SK-N-SH treated with all-trans-retinoic acid at 6 μM for 48 hours (cell line): ENCODE measurements around the gene TLCD2.
"Not testable (repeated sequence)": the region's sequence is repeated elsewhere in the genome, so short reads cannot be mapped to it uniquely, and the experiment has no call there.

Source experiments
- ATAC-seq: fragments of 200-7000 bp; cut with Tn5 transposase; 3 replicates; pipeline ENCODE4 v1.9.1; 2020; ENCODE audit warnings: mild to moderate bottlenecking, moderate library complexity
- ARNTL ChIP-seq: fragments of 450-650 bp; formaldehyde crosslinking; IDR thresholded peaks from 2 replicates; pipeline ENCODE4 v1.5.0; 2020; ENCODE audit warnings: low read depth, mild to moderate bottlenecking, moderate library complexity, borderline replicate concordance
- BACH2 ChIP-seq: fragments of 250-450 bp; sonication (Bioruptor Pico); IDR thresholded peaks from 2 replicates; pipeline ENCODE4 v1.9.0; 2021; ENCODE audit warnings: mild to moderate bottlenecking, borderline replicate concordance
- CSDC2 ChIP-seq: fragments of 250-450 bp; sonication (Bioruptor Pico); IDR thresholded peaks from 2 replicates; pipeline ENCODE4 v1.5.0; 2020; ENCODE audit warnings: mild to moderate bottlenecking, moderate library complexity
- ESRRG ChIP-seq: fragments of 250-450 bp; sonication (Bioruptor Pico); IDR thresholded peaks from 2 replicates; pipeline ENCODE4 v1.6.1; 2021; ENCODE audit warnings: mild to moderate bottlenecking
- GLIS3 ChIP-seq: fragments of 250-450 bp; sonication (Bioruptor Pico); IDR thresholded peaks from 2 replicates; pipeline ENCODE4 v1.5.0; 2020; ENCODE audit warnings: mild to moderate bottlenecking, moderate library complexity
- ISL1 ChIP-seq: fragments of 250-450 bp; sonication (Bioruptor Pico); IDR thresholded peaks from 2 replicates; pipeline ENCODE4 v2.1.2; 2022; ENCODE audit warnings: mild to moderate bottlenecking, moderate library complexity
- OSR1 ChIP-seq: fragments of 250-450 bp; sonication (Bioruptor Pico); IDR thresholded peaks from 2 replicates; pipeline ENCODE4 v1.8.0; 2022; ENCODE audit warnings: moderate library complexity, mild to moderate bottlenecking, inconsistent platforms
- PPARA ChIP-seq: fragments of 250-450 bp; sonication (Bioruptor Pico); IDR thresholded peaks from 2 replicates; pipeline ENCODE4 v1.5.0; 2020; ENCODE audit warnings: mild to moderate bottlenecking, borderline replicate concordance
- RARB ChIP-seq: fragments of 250-450 bp; sonication (Bioruptor Pico); IDR thresholded peaks from 2 replicates; pipeline ENCODE4 v1.8.0; 2021; ENCODE audit warnings: mild to moderate bottlenecking, moderate library complexity
- SNAI2 ChIP-seq: fragments of 250-450 bp; sonication (Bioruptor Pico); IDR thresholded peaks from 2 replicates; pipeline ENCODE4 v1.5.0; 2020; ENCODE audit warnings: mild to moderate bottlenecking, moderate library complexity
- TCF4 ChIP-seq: fragments of 250-450 bp; sonication (Bioruptor Pico); IDR thresholded peaks from 2 replicates; pipeline ENCODE4 v1.8.0; 2021; ENCODE audit warnings: mild to moderate bottlenecking, moderate library complexity, borderline replicate concordance
- TOX ChIP-seq: fragments of 250-450 bp; sonication (Bioruptor Pico); IDR thresholded peaks from 2 replicates; pipeline ENCODE4 v1.8.0; 2021; ENCODE audit warnings: mild to moderate bottlenecking, moderate library complexity, borderline replicate concordance
- ZC3H10 ChIP-seq: fragments of 250-450 bp; sonication (Bioruptor Pico); IDR thresholded peaks from 2 replicates; pipeline ENCODE4 v1.5.1; 2021; ENCODE audit warnings: mild to moderate bottlenecking, moderate library complexity
- ZFP3 ChIP-seq: fragments of 250-450 bp; sonication (Bioruptor Pico); IDR thresholded peaks from 2 replicates; pipeline ENCODE4 v1.5.0; 2020; ENCODE audit warnings: mild to moderate bottlenecking, moderate library complexity
- ZFP30 ChIP-seq: fragments of 450-650 bp; formaldehyde crosslinking; IDR thresholded peaks from 2 replicates; pipeline ENCODE4 v1.5.0; 2022; ENCODE audit warnings: mild to moderate bottlenecking, moderate library complexity
- ZNF565 ChIP-seq: fragments of 450-650 bp; formaldehyde crosslinking; conservative IDR thresholded peaks from 2 replicates; pipeline ENCODE4 v1.5.0; 2020; ENCODE audit warnings: low read depth, mild to moderate bottlenecking, moderate library complexity
- ZNF70 ChIP-seq: fragments of 450-650 bp; formaldehyde crosslinking; IDR thresholded peaks from 2 replicates; pipeline ENCODE4 v1.5.0; 2020; ENCODE audit warnings: mild to moderate bottlenecking, moderate library complexity
- ZNF8 ChIP-seq: fragments of 450-650 bp; formaldehyde crosslinking; IDR thresholded peaks from 2 replicates; pipeline ENCODE4 v1.5.0; 2020; ENCODE audit warnings: mild to moderate bottlenecking, moderate library complexity
- TF ChIP-seq, protein P1 (sequence below): fragments of 250-450 bp; sonication (Bioruptor Pico); IDR thresholded peaks from 2 replicates; pipeline ENCODE4 v1.5.0; 2020; ENCODE audit warnings: mild to moderate bottlenecking, moderate library complexity
- TF ChIP-seq, protein P2 (sequence below): fragments of 250-450 bp; sonication (Bioruptor Pico); IDR thresholded peaks from 2 replicates; pipeline ENCODE4 v1.8.0; 2021; ENCODE audit warnings: low read depth, mild to moderate bottlenecking, moderate library complexity, borderline replicate concordance
- TF ChIP-seq, protein P3 (sequence below): fragments of 250-450 bp; sonication (Bioruptor Pico); IDR thresholded peaks from 2 replicates; pipeline ENCODE4 v1.5.1; 2020; ENCODE audit warnings: low read depth, mild to moderate bottlenecking, moderate library complexity
- TF ChIP-seq, protein P4 (sequence below): fragments of 250-450 bp; sonication (Bioruptor Pico); IDR thresholded peaks from 2 replicates; pipeline ENCODE4 v1.8.0; 2020; ENCODE audit warnings: mild to moderate bottlenecking, moderate library complexity, borderline replicate concordance

TLCD2 gene

DNA sequence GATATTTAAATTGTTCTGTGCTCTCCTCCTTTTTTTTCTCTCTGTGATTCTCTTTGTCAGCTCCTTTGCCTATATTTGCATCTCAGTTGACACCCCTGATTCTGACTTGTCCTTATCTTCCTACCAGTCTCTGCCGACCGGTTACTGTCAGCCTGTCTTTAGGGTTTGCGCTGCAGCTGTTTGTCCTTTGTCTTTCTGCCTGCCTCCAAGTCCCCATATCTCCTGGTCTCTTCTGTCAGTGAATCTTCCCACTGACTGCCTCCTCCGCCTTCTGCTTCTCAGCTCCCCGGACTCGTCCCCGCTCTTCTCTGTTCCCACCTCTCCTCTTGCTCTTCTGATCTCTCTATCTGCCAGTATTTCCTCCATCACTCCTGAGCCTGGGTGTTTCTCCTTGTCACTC, 5.2 kb downstream of the TLCD2 start (continued):
- TF ChIP-seq, protein P1, sequence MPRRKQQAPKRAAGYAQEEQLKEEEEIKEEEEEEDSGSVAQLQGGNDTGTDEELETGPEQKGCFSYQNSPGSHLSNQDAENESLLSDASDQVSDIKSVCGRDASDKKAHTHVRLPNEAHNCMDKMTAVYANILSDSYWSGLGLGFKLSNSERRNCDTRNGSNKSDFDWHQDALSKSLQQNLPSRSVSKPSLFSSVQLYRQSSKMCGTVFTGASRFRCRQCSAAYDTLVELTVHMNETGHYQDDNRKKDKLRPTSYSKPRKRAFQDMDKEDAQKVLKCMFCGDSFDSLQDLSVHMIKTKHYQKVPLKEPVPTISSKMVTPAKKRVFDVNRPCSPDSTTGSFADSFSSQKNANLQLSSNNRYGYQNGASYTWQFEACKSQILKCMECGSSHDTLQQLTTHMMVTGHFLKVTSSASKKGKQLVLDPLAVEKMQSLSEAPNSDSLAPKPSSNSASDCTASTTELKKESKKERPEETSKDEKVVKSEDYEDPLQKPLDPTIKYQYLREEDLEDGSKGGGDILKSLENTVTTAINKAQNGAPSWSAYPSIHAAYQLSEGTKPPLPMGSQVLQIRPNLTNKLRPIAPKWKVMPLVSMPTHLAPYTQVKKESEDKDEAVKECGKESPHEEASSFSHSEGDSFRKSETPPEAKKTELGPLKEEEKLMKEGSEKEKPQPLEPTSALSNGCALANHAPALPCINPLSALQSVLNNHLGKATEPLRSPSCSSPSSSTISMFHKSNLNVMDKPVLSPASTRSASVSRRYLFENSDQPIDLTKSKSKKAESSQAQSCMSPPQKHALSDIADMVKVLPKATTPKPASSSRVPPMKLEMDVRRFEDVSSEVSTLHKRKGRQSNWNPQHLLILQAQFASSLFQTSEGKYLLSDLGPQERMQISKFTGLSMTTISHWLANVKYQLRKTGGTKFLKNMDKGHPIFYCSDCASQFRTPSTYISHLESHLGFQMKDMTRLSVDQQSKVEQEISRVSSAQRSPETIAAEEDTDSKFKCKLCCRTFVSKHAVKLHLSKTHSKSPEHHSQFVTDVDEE (CRISPR knock-in tag) = no peak
- no peak for TF ChIP-seq GLIS3
- no peak for TF ChIP-seq TCF4 (CRISPR knock-in tag)
- TF ChIP-seq ZFP3 (CRISPR knock-in tag) = no peak
- no peak for TF ChIP-seq RARB
- TF ChIP-seq, all 23 proteins: peak for 0

DNA sequence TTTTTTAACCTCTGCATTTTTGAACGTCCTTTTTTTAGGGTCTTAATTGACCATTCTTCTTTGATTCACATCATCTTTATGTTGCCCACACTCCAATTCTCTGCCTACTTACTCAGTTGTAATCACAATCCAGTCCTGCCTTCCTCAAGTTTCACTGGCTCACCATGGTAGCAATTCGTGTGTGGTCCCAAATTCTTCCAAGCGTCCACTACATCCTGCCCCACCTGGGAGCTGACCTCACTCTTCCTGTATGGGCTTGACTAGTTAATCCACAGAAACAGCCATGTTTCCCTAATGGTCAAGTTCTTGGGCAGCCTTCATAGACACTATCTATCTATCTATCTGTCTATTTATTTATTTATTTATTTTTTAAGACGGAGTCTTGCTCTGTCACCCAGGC, 7.1 kb downstream of the TLCD2 start:
- ATAC-seq = no peak
- TF ChIP-seq RARB (no peak), BACH2 (CRISPR knock-in tag) (no peak), ZC3H10 (no peak), OSR1 (CRISPR knock-in tag) (no peak), ISL1 (CRISPR knock-in tag) (no peak), ZNF70 (no peak), GLIS3 (no peak), ESRRG (CRISPR knock-in tag) (no peak), ZFP30 (CRISPR knock-in tag) (no peak), ZFP3 (CRISPR knock-in tag) (no peak), TCF4 (CRISPR knock-in tag) (no peak), ZNF8 (CRISPR knock-in tag) (no peak), PPARA (CRISPR knock-in tag) (no peak), ARNTL (CRISPR knock-in tag) (no peak), SNAI2 (CRISPR knock-in tag) (no peak), TOX (CRISPR knock-in tag) (no peak)
- TF ChIP-seq, protein P1 (CRISPR knock-in tag) = no peak
- TF ChIP-seq, protein P2, sequence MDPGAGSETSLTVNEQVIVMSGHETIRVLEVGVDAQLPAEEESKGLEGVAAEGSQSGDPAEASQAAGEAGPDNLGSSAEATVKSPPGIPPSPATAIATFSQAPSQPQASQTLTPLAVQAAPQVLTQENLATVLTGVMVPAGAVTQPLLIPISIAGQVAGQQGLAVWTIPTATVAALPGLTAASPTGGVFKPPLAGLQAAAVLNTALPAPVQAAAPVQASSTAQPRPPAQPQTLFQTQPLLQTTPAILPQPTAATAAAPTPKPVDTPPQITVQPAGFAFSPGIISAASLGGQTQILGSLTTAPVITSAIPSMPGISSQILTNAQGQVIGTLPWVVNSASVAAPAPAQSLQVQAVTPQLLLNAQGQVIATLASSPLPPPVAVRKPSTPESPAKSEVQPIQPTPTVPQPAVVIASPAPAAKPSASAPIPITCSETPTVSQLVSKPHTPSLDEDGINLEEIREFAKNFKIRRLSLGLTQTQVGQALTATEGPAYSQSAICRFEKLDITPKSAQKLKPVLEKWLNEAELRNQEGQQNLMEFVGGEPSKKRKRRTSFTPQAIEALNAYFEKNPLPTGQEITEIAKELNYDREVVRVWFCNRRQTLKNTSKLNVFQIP (CRISPR knock-in tag) = no peak
- TF ChIP-seq, protein P3, sequence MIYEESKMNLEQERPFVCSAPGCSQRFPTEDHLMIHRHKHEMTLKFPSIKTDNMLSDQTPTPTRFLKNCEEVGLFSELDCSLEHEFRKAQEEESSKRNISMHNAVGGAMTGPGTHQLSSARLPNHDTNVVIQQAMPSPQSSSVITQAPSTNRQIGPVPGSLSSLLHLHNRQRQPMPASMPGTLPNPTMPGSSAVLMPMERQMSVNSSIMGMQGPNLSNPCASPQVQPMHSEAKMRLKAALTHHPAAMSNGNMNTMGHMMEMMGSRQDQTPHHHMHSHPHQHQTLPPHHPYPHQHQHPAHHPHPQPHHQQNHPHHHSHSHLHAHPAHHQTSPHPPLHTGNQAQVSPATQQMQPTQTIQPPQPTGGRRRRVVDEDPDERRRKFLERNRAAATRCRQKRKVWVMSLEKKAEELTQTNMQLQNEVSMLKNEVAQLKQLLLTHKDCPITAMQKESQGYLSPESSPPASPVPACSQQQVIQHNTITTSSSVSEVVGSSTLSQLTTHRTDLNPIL (CRISPR knock-in tag) = no peak

DNA sequence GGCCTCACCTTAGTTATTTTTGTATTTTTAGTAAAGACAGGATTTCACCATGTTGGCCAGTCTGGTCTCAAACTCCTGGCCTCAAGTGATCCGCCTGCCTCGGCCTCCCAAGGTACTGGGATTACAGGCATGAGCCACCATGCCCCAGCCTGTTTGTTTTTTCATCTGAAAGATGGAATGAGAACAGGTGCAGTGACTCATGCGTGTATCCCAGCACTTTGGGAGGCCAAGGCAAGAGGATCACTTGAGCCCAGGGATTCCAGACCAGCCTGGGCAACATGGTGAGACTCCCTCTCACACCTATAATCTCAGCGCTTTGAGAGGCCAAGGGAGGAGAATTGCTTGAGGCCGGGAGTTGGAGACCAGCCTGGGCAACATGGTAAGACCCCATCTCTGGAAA, 10.3 kb downstream of the TLCD2 start:
- ATAC-seq = not testable (repeated sequence)

DNA sequence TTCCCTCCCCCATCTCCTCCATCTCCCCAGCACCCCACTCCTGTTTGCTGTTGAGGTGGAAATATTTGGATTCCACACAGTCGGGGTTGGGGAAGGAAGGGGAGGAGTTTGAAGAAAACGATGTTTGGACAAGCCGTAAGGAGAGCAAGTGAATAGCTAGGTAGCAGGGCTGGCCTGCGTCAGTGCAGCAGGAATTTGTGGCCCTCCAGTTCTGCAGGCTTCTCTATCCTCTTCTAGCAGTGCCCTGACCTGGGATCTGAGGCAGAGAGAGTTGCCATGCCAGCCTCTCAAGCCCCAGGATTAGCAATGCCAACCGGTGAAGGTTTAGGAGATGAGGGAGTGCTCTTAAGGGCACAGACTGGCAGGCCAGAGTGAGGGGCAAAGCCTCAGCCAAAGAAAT, 12.5 kb downstream of the TLCD2 start:
- ATAC-seq = no peak
- TF ChIP-seq, protein P3 (CRISPR knock-in tag) = no peak
- no peak for TF ChIP-seq SNAI2 (CRISPR knock-in tag)
- no peak for TF ChIP-seq GLIS3
- TF ChIP-seq ZC3H10 = no peak
- no peak for TF ChIP-seq TOX (CRISPR knock-in tag)
- no peak for TF ChIP-seq ARNTL (CRISPR knock-in tag)
- TF ChIP-seq, protein P4, sequence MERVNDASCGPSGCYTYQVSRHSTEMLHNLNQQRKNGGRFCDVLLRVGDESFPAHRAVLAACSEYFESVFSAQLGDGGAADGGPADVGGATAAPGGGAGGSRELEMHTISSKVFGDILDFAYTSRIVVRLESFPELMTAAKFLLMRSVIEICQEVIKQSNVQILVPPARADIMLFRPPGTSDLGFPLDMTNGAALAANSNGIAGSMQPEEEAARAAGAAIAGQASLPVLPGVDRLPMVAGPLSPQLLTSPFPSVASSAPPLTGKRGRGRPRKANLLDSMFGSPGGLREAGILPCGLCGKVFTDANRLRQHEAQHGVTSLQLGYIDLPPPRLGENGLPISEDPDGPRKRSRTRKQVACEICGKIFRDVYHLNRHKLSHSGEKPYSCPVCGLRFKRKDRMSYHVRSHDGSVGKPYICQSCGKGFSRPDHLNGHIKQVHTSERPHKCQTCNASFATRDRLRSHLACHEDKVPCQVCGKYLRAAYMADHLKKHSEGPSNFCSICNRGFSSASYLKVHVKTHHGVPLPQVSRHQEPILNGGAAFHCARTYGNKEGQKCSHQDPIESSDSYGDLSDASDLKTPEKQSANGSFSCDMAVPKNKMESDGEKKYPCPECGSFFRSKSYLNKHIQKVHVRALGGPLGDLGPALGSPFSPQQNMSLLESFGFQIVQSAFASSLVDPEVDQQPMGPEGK (CRISPR knock-in tag) = no peak
- no peak for TF ChIP-seq ZFP30 (CRISPR knock-in tag)
- TF ChIP-seq RARB = no peak
- no peak for TF ChIP-seq TCF4 (CRISPR knock-in tag)
- no peak for TF ChIP-seq ZNF565 (CRISPR knock-in tag)
- TF ChIP-seq ZNF8 (CRISPR knock-in tag) = no peak
- no peak for TF ChIP-seq ISL1 (CRISPR knock-in tag)
- TF ChIP-seq OSR1 (CRISPR knock-in tag) = no peak
- TF ChIP-seq, protein P2 (CRISPR knock-in tag) = no peak
- TF ChIP-seq CSDC2 = no peak
- no peak for TF ChIP-seq ZFP3 (CRISPR knock-in tag)
